Measurements from ENCODE around the gene KDM4C.

Gene KDM4C

DNA sequence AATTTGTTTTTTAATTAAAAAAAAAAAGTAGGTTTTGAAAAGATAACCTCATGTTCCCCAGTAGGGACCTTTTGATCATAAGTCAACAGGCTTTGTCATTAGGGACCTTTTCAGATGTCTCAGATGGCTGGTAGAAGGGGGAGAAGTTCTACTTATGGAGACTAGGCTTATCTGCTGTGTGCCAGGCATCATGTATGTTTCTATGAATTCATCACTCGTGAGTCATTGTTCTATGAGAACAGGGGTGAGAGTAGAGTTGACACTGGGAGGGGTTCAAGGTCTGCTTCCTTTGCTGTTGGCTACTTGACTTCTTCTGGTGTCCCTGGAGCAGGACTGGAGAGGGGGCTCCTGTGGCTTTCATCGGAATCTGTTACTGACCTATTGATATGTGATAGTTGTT is 138.8 kb downstream of the KDM4C start:
- no peaks in the 10 kb centered on the region for H3K4me1 ChIP-seq (ENCODE audit: insufficient read depth, low read length)
- H2AFZ ChIP-seq (ENCODE audit: low read depth, low read length) = no peak overlapping the region
- H3K4me3 ChIP-seq (ENCODE audit: low read length) = no peak overlapping the region
- H3K9me3 ChIP-seq (ENCODE audit: low read length) = no peaks in the 10 kb centered on the region
- H3K27me3 ChIP-seq (ENCODE audit: insufficient read depth, low read length) = no peaks in the 10 kb centered on the region
- no peaks in the 10 kb centered on the region for H3K36me3 ChIP-seq (ENCODE audit: insufficient read depth, low read length)

DNA sequence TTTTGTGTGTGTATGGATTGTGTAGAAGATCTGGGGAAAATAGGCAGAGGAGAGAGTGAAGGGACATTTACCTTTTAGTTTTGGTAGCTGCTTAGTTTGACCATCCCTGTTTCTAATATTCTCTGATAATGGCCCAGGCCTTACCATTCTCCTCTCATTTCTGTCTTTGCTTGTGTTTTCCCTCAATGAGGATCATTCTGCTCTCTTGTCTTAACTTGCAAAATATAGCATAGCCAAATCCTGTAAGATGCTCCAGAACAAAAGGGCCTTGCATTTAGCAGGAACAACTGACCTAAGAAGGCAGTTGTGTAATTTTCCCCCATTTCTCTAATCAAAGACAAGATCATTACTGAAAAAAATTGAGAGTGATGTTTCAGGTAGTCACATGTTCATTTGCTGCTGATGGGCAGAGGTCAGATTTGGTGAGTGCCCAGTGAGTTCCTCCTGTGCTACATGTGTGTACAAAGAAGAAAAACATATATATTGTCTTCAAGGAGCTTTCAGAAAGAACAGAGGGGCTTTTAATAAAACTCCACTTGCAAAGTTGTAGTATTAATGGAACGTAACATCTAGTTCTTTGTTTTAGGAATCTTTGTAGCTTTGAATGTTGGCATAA is 139.5 kb downstream of the KDM4C start:
- H3K4me1 ChIP-seq (ENCODE audit: insufficient read depth, low read length) = no peaks in the 10 kb centered on the region

DNA sequence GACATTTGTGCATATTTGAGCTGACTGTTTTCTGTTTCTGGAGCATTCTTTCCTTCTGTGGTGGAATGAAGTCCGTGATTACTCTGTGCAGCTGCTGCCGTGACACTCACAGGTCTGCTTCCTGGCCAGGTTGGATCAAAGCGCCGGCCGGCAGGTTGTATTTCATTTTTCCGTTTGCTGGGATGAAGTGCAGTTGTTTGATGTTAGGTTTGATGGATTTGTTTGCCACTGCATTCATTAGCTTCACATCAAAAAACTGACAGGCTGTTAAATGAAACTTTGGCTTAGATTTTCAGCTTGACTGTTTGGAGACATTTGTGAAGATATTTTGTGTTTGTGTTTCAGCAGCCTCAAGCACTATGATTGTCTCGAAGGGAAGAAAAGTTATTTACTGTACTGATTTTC is 140.1 kb downstream of the KDM4C start:
- Histone ChIP-seq H2AFZ (ENCODE audit: low read depth, low read length) (no peak overlapping the region), H3K9me3 (ENCODE audit: low read length) (no peaks in the 10 kb centered on the region)

More for the DNA sequence above, 139.5 kb downstream of the KDM4C start:
- H3K4me3 ChIP-seq (ENCODE audit: low read length) = no peak overlapping the region
- no peaks in the 10 kb centered on the region for H3K27me3 ChIP-seq (ENCODE audit: insufficient read depth, low read length)
- no peaks in the 10 kb centered on the region for H3K36me3 ChIP-seq (ENCODE audit: insufficient read depth, low read length)
- H3K9me3 ChIP-seq (ENCODE audit: low read length) = no peaks in the 10 kb centered on the region
- no peak overlapping the region for H2AFZ ChIP-seq (ENCODE audit: low read depth, low read length)

DNA sequence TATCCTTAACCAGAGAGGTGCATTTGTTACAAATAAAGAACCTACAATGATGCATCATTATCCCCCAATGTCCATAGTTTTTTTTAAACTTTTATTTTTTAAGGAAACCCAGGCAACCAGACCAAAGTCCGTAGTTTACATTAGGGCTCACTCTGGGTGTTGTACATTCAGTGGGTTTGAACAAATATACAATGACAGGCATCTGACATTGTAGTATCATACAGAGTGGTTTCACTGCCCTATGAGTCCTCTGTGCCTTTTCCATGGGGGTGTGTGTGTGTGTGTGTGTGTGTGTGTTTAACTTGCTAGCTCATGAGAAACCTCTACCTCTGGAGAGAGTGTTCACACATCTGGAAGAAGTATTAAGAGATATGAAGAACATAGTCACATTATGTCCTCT is 141.5 kb downstream of the KDM4C start:
- Histone ChIP-seq H3K9me3 (ENCODE audit: low read length) (no peaks in the 10 kb centered on the region), H3K27me3 (ENCODE audit: insufficient read depth, low read length) (no peaks in the 10 kb centered on the region), H3K4me3 (ENCODE audit: low read length) (no peak overlapping the region), H3K4me1 (ENCODE audit: insufficient read depth, low read length) (no peaks in the 10 kb centered on the region), H2AFZ (ENCODE audit: low read depth, low read length) (no peak overlapping the region), H3K36me3 (ENCODE audit: insufficient read depth, low read length) (no peaks in the 10 kb centered on the region)

More for the DNA sequence above, 140.1 kb downstream of the KDM4C start:
- Histone ChIP-seq H3K36me3 (ENCODE audit: insufficient read depth, low read length) (no peaks in the 10 kb centered on the region), H3K4me3 (ENCODE audit: low read length) (no peak overlapping the region), H3K4me1 (ENCODE audit: insufficient read depth, low read length) (no peaks in the 10 kb centered on the region), H3K27me3 (ENCODE audit: insufficient read depth, low read length) (no peaks in the 10 kb centered on the region)

DNA sequence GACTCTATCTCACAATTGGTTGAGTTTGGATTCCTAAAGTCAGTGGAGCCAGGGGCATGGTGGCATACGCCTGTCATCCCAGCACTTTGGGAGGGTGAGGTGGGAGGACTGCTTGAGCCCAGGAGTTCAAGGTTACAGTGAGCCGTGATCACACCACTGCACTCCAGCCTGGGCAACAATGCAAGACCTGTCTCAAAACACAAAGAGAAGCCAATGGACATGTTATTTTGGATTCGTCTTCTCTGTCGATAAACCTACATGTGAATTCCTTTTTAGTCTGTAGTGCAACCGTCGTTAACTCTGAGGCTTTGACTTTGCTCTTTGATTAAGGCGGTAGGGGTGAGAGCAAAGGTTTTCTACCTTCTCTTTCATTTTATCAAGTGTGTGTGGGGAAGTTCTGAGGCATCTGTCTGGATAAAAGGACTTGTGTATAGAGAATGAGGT is 142.7 kb downstream of the KDM4C start:
- no peaks in the 10 kb centered on the region for H3K27me3 ChIP-seq (ENCODE audit: insufficient read depth, low read length)
- no peaks in the 10 kb centered on the region for H3K36me3 ChIP-seq (ENCODE audit: insufficient read depth, low read length)
- H3K4me1 ChIP-seq (ENCODE audit: insufficient read depth, low read length) = no peaks in the 10 kb centered on the region
- H3K4me3 ChIP-seq (ENCODE audit: low read length) = no peak overlapping the region
- no peaks in the 10 kb centered on the region for H3K9me3 ChIP-seq (ENCODE audit: low read length)
- no peak overlapping the region for H2AFZ ChIP-seq (ENCODE audit: low read depth, low read length)

DNA sequence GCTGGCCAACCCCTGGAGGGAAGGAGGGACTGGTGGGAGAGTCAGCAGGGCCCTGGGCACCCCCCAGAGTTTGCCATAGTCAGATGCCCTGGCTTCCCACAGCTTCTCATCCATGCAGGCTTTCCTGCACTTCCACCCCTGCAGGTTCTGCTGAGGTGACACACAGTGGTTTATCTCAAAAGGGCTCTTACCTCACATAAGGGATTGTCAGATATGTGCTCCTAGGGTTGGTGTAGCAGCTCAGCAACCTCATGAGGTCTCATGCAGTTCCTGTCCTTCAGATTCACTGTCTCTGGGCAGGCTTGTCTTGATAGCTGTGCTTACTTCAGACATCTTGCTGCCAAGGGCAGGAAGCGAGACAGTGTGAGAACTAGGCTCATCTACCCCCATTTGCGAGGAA is 143.4 kb downstream of the KDM4C start:
- Histone ChIP-seq H3K4me3 (ENCODE audit: low read length) (no peak overlapping the region), H3K27me3 (ENCODE audit: insufficient read depth, low read length) (no peaks in the 10 kb centered on the region), H2AFZ (ENCODE audit: low read depth, low read length) (no peak overlapping the region), H3K4me1 (ENCODE audit: insufficient read depth, low read length) (no peaks in the 10 kb centered on the region), H3K9me3 (ENCODE audit: low read length) (no peaks in the 10 kb centered on the region), H3K36me3 (ENCODE audit: insufficient read depth, low read length) (no peaks in the 10 kb centered on the region)

DNA sequence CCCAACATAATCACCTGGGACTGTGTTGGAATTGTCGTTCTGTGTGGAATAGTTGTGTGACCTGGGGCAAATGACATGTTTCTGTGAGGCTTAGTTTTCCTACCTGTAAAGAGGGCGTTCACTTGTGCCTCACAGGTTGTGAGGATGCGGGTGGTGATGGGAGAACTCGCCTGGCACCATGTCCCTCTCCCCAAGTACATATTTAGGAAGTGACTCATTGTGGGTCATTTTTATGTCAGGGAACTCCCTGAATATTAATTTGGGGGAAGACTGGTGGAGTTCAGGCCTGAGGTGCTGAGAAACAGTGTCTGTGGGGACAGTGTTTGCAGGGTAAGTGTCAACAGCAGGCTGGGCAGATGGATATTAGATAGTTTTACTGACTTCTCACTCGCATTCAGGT is 144.7 kb downstream of the KDM4C start:
- Histone ChIP-seq H3K36me3 (ENCODE audit: insufficient read depth, low read length) (no peaks in the 10 kb centered on the region), H3K9me3 (ENCODE audit: low read length) (no peaks in the 10 kb centered on the region), H3K4me3 (ENCODE audit: low read length) (no peak overlapping the region), H3K27me3 (ENCODE audit: insufficient read depth, low read length) (no peaks in the 10 kb centered on the region), H2AFZ (ENCODE audit: low read depth, low read length) (no peak overlapping the region), H3K4me1 (ENCODE audit: insufficient read depth, low read length) (peaks cover 6% of the 10 kb centered on the region)

DNA sequence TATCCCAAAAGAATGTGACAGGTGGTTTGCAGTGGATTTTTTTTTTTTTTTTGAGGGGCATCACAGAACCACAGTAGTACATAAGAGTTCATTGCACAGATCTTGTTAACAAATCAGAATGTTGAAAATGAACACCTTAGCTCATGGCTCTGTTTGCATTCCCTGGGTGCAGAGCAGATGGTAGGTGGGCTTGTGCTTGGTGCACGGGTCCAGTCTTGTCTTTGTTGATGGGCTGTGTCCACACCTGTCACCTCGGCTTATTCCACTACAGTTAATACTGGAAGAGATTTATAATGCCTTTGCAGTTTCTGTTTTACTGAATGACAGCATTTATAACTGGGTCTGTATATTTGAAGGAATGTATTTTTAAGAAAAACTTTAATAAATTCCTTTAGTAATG is 146.6 kb downstream of the KDM4C start:
- Histone ChIP-seq H3K9me3 (ENCODE audit: low read length) (no peaks in the 10 kb centered on the region), H3K4me3 (ENCODE audit: low read length) (no peak overlapping the region), H3K4me1 (ENCODE audit: insufficient read depth, low read length) (peaks cover 6% of the 10 kb centered on the region), H2AFZ (ENCODE audit: low read depth, low read length) (no peak overlapping the region), H3K27me3 (ENCODE audit: insufficient read depth, low read length) (no peaks in the 10 kb centered on the region), H3K36me3 (ENCODE audit: insufficient read depth, low read length) (no peaks in the 10 kb centered on the region)

DNA sequence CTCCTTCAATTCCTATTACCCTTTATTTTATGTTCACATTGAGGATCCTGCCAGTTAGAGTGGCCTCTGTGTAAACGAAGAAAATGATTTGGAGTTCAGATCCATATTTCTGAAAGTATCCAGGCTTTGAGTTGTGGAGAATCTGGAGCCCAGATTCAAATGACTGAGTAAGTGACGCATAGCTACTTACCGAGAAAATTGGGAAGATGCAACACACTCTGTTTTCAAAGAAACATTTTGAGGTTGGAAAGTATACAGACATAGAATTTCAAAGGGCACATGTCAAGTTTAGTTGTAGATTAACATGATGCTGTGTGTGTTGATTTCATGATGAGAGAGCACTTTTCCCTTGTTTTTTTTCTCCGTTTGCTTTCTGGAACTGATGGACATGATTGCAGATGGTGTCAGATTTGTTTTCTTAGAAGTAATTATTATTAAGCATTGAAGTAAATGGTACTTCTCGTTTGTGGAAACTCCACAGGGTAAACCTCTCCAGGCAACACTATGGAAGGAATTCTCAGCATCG is 148.1 kb downstream of the KDM4C start:
- no peak overlapping the region for H2AFZ ChIP-seq (ENCODE audit: low read depth, low read length)
- no peak overlapping the region for H3K4me3 ChIP-seq (ENCODE audit: low read length)

DNA sequence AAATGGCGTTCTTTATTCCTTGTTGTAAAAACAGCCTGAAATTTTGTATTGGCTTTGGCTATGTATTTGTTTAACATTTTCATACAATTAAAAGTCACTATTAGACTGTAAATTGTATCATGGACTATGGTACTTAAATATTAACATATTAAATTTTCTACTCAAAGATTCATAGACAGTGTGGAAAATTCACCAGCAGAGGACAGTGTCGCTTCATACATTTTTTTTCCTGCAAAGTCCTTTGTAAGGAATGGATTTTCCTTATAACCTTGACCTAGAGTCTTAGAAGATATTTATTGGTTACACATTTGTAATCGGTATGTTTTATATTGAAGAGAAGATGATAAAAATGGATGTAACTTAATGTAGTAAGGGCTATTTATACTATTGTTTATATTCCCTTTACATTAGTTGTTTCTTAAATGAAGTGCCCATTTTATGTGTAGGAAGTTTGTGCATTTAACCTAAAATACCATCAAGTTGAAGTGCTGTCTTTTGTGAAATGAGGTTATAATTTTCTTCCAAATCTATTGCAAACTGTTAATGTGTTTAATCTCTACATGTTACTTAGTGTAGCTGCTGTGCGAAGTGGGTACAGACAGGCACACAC is 150.1 kb downstream of the KDM4C start:
- no peaks in the 10 kb centered on the region for H3K27me3 ChIP-seq (ENCODE audit: insufficient read depth, low read length)
- H3K36me3 ChIP-seq (ENCODE audit: insufficient read depth, low read length) = no peaks in the 10 kb centered on the region
- no peak overlapping the region for H3K4me3 ChIP-seq (ENCODE audit: low read length)
- H3K9me3 ChIP-seq (ENCODE audit: low read length) = no peaks in the 10 kb centered on the region
- H2AFZ ChIP-seq (ENCODE audit: low read depth, low read length) = no peak overlapping the region
- peaks cover 17% of the 10 kb centered on the region for H3K4me1 ChIP-seq (ENCODE audit: insufficient read depth, low read length)

More for the DNA sequence above, 148.1 kb downstream of the KDM4C start:
- Histone ChIP-seq H3K9me3 (ENCODE audit: low read length) (no peaks in the 10 kb centered on the region), H3K4me1 (ENCODE audit: insufficient read depth, low read length) (peaks cover 6% of the 10 kb centered on the region), H3K27me3 (ENCODE audit: insufficient read depth, low read length) (no peaks in the 10 kb centered on the region), H3K36me3 (ENCODE audit: insufficient read depth, low read length) (no peaks in the 10 kb centered on the region)

DNA sequence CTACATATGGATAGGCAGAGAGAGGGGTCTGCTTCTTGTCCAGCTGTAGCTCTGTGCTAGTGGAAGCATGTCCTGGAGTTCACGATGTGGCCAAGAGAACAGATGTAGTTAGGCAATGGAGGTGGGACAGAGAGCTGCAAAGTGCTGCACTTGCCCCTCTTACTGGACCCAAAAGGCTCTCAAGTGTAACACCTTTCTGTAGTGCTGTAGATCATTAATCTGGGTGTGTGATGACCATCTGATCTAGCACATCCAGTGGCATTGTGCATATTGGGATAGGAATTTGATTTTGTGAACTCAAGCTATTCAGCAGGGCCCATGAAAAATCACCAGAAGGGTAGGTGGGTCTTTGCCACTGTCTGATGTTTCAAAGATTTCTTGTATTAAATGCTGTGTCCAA is 151.4 kb downstream of the KDM4C start:
- no peak overlapping the region for H3K4me3 ChIP-seq (ENCODE audit: low read length)
- no peaks in the 10 kb centered on the region for H3K9me3 ChIP-seq (ENCODE audit: low read length)
- no peaks in the 10 kb centered on the region for H3K36me3 ChIP-seq (ENCODE audit: insufficient read depth, low read length)
- no peaks in the 10 kb centered on the region for H3K27me3 ChIP-seq (ENCODE audit: insufficient read depth, low read length)
- H3K4me1 ChIP-seq (ENCODE audit: insufficient read depth, low read length) = peaks cover 17% of the 10 kb centered on the region
- no peak overlapping the region for H2AFZ ChIP-seq (ENCODE audit: low read depth, low read length)

DNA sequence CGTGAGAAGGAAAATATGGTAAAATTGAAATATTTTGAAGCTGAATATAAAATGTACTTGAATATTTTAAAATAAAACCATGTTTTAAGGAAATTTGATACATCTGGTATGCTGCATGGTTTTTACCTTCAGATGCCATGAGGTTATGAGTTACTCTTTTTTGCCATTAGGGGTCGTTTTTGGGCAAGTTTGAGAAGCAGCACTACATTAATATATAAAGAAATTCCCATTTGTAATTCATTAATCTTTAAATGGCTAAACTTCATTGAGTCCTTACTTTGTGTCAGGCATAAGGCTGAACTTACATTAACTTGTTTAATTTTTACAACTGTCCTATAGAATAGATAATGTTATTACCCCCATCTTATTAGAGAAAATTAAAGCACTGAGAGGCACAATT is 152.3 kb downstream of the KDM4C start:
- Histone ChIP-seq H3K27me3 (ENCODE audit: insufficient read depth, low read length) (no peaks in the 10 kb centered on the region), H2AFZ (ENCODE audit: low read depth, low read length) (no peak overlapping the region), H3K9me3 (ENCODE audit: low read length) (no peaks in the 10 kb centered on the region), H3K4me1 (ENCODE audit: insufficient read depth, low read length) (peaks cover 17% of the 10 kb centered on the region), H3K36me3 (ENCODE audit: insufficient read depth, low read length) (no peaks in the 10 kb centered on the region), H3K4me3 (ENCODE audit: low read length) (no peak overlapping the region)

DNA sequence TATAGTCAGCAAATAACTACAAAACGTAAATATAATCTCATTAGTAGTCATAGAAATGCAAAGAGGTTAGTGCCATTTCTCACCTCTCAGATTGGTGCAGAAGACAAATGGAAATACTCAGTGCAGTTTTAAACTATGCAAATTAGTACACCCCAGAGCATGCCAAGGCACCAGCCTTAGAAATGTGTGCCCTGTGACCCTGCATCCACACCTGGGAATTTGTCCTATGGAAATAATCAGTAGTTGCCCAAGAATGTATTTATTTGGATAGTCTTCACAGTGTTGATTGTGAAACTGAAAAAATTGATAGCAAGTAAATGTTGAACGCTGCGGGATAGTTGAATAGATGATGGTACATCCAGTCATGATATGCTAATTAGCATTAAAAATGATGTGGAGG is 152.7 kb downstream of the KDM4C start:
- H3K27me3 ChIP-seq (ENCODE audit: insufficient read depth, low read length) = no peaks in the 10 kb centered on the region
- no peak overlapping the region for H2AFZ ChIP-seq (ENCODE audit: low read depth, low read length)
- no peaks in the 10 kb centered on the region for H3K36me3 ChIP-seq (ENCODE audit: insufficient read depth, low read length)
- H3K4me1 ChIP-seq (ENCODE audit: insufficient read depth, low read length) = peaks cover 19% of the 10 kb centered on the region
- no peaks in the 10 kb centered on the region for H3K9me3 ChIP-seq (ENCODE audit: low read length)
- no peak overlapping the region for H3K4me3 ChIP-seq (ENCODE audit: low read length)

Data from neuron (in vitro differentiated cells).